Posterior vena cava (tissue), 2 donors: ENCODE results near the gene RNF43. TPM values are rescaled to one million over a fixed set of nuclear protein-coding genes. Genes with fewer than 3 reads are reported as not detected.

Experiments used
- DNase-seq: peaks from one replicate; pipeline ENCODE4 v3.0.0-alpha.2; 2020; ENCODE audit warnings: low spot score
- intact Hi-C, 2 donors: fragments of 100-400 bp; cut with DNase I; formaldehyde crosslinking; loops; one replicate each; pipeline versions ENCODE4 v1.14.1 to v1.14.2; 2022 to 2023
- long read RNA-seq, 2 donors: library from polyadenylated mRNA; unstranded; transcript quantifications; one replicate each; pipeline ENCODE4 v2.0.0, GENCODE V29; 2020 to 2021
- total RNA-seq, 2 donors: library from RNA; stranded (reverse); fragmentation: NEBNext Ultra II Directional; extraction: Animal tissue kit (Norgen Biotek cat#: 25700); gene quantifications; one replicate each; pipeline ENCODE4 v1.2.1, GENCODE V29; 2021
- donor health status: DM: yes; HTN: yes; CAD: no.
- donor health status: DM: yes; HTN: yes; CAD: no.

Gene RNF43
- not detected for total RNA-seq
- long read RNA-seq, donor 1: 0 reads
- long read RNA-seq, donor 2: 0 reads

- DNase-seq: peak; percentile 87
- intact Hi-C loops: loop anchor here (10.0 kb wide), 3 partner anchors 103 to 163 kb away; no protein-coding TSS in a partner anchor
Observed at GRCh38 chr17:58417300-58418092, at the start of gene RNF43. Gene RNF43 (minus strand): TSS chr17:58417534. CDS start chr17:58415577, 1,957 bp downstream.

- intact Hi-C loops: no loop called here
- no peak for DNase-seq
Observed at GRCh38 chr17:58455491-58455890, 38.2 kb upstream of the RNF43 start.

GRCh38 chr17:58452738-58453137 lies 35.4 kb upstream of the RNF43 start:
- intact Hi-C loops: no loop called here
- no peak for DNase-seq

GRCh38 chr17:58447039-58447975 lies 30.0 kb upstream of the RNF43 start:
- DNase-seq: no peak
- intact Hi-C loops: no loop called here

GRCh38 chr17:58446086-58446485 lies 28.8 kb upstream of the RNF43 start:
- no peak for DNase-seq
- intact Hi-C loops: no loop called here

GRCh38 chr17:58436805-58437239 lies 19.5 kb upstream of the RNF43 start:
- intact Hi-C loops: no loop called here
- DNase-seq: no peak

- DNase-seq: no peak
- intact Hi-C loops: no loop called here
Observed at GRCh38 chr17:58436245-58436644, 18.9 kb upstream of the RNF43 start.

GRCh38 chr17:58432806-58433573 lies 15.7 kb upstream of the RNF43 start:
- intact Hi-C loops: no loop called here
- no peak for DNase-seq

- intact Hi-C loops: no loop called here
- no peak for DNase-seq
Observed at GRCh38 chr17:58427807-58428206, 10.5 kb upstream of the RNF43 start.

- no peak for DNase-seq
- intact Hi-C loops: no loop called here
Observed at GRCh38 chr17:58421711-58422110, 4.4 kb upstream of the RNF43 start.

- intact Hi-C loops: no loop called here
- no peak for DNase-seq
Observed at GRCh38 chr17:58420827-58421226, 3.5 kb upstream of the RNF43 start.

- DNase-seq: no peak
- intact Hi-C loops: loop anchor here (10.0 kb wide), 3 partner anchors 102 to 162 kb away; no protein-coding TSS in a partner anchor
Observed at GRCh38 chr17:58416937-58417299, 416 bp downstream of the RNF43 start.

GRCh38 chr17:58416396-58416795 lies 938 bp downstream of the RNF43 start:
- no peak for DNase-seq
- intact Hi-C loops: loop anchor here (10.0 kb wide), 3 partner anchors 102 to 162 kb away; no protein-coding TSS in a partner anchor

GRCh38 chr17:58415371-58416055 lies 1.8 kb downstream of the RNF43 start:
- DNase-seq: no peak
- intact Hi-C loops: loop anchor here (10.0 kb wide), 3 partner anchors 101 to 161 kb away; no protein-coding TSS in a partner anchor

- intact Hi-C loops: loop anchor here (10.0 kb wide), 3 partner anchors 100 to 160 kb away; no protein-coding TSS in a partner anchor
Observed at GRCh38 chr17:58414596-58414997, 2.7 kb downstream of the RNF43 start.

GRCh38 chr17:58413684-58414083 lies 3.6 kb downstream of the RNF43 start:
- no peak for DNase-seq
- intact Hi-C loops: loop anchor here (10.0 kb wide), 3 partner anchors 99 to 159 kb away; no protein-coding TSS in a partner anchor

More at GRCh38 chr17:58414596-58414997, 2.7 kb downstream of the RNF43 start:
- DNase-seq: no peak

GRCh38 chr17:58412961-58413586 lies 4.3 kb downstream of the RNF43 start:
- intact Hi-C loops: loop anchor here (10.0 kb wide), 3 partner anchors 98 to 158 kb away; no protein-coding TSS in a partner anchor
- DNase-seq: no peak
